Gastrocnemius medialis (tissue), 4 donors: ENCODE data around the gene PPFIBP2. TPM values are rescaled to one million over a fixed set of nuclear protein-coding genes. Genes with fewer than 3 reads are reported as not detected.

Source experiments
- ATAC-seq, 2 donors: fragments of 150-250 bp; one replicate each; pipeline ENCODE4 v1.9.1; 2016
- DNase-seq, 2 donors: peaks; one replicate each; pipeline ENCODE4 v3.0.0-alpha.2; 2019
- H3K27ac ChIP-seq, 4 donors: fragments of 200-600 bp; sonication (generic); 1 replicate in 1 of 4; 2 replicates in 3 of 4; pipeline ENCODE4 v1.5.1; 2016 to 2018; ENCODE audit warnings: mild to moderate bottlenecking in 2 of 4, moderate library complexity in 1 of 4
- H3K27me3 ChIP-seq, 3 donors: fragments of 200-600 bp; sonication (generic) in 2 of 3; 1 replicate in 1 of 3; 2 replicates in 2 of 3; pipeline versions ENCODE4 v1.5.1 to v1.6.0; 2016 to 2019; ENCODE audit warnings: mild to moderate bottlenecking in 1 of 3, moderate library complexity in 1 of 3
- H3K36me3 ChIP-seq, 2 donors: fragments of 200-600 bp; sonication (generic) in 1 of 2; one replicate each; pipeline ENCODE4 v1.5.1; 2017 to 2018
- H3K4me1 ChIP-seq, 2 donors: fragments of 200-600 bp; sonication (generic) in 1 of 2; one replicate each; pipeline ENCODE4 v1.5.1; 2016 to 2017; ENCODE audit warnings: mild to moderate bottlenecking in 2 of 2
- H3K4me3 ChIP-seq, 4 donors: fragments of 200-600 bp; sonication (generic) in 3 of 4; 1 replicate in 1 of 4; 2 replicates in 3 of 4; pipeline ENCODE4 v1.5.1; 2016 to 2019; ENCODE audit warnings: mild to moderate bottlenecking in 2 of 4
- H3K9me3 ChIP-seq, 3 donors: fragments of 200-600 bp; sonication (generic) in 2 of 3; 1 replicate in 1 of 3; 2 replicates in 2 of 3; pipeline ENCODE4 v1.5.1; 2016 to 2019
- POLR2A ChIP-seq, 2 donors: fragments of 450-650 bp; IDR thresholded peaks; one replicate each; pipeline ENCODE4 v1.6.1; 2017; ENCODE audit warnings: antibody characterized with exemption in 2 of 2, mild to moderate bottlenecking in 2 of 2, moderate library complexity in 2 of 2
- in situ Hi-C, 4 donors: fragments of 200-750 bp; cut with MboI; loops; one replicate each; pipeline versions ENCODE4 v1.15.0 to v1.8.0; 2017; ENCODE audit warnings: low sequenced_read_pairs in 4 of 4
- intact Hi-C: fragments of 100-400 bp; cut with DNase I; formaldehyde crosslinking; loops from one replicate; pipeline ENCODE4 v1.15.1; 2023; ENCODE audit warnings: low total_unique reads
- total RNA-seq, 4 donors: library from RNA; depleted of rRNA; stranded (reverse); fragments of >200 nt; gene quantifications; one replicate each; pipeline versions ENCODE4 v1.1.0 to v1.2.3, GENCODE V29; 2016
- TF ChIP-seq, protein P1 (sequence below), 5 experiments: fragments of 450-650 bp in 3 of 5; fragments of 200-600 bp in 2 of 5; sonication (generic) in 2 of 5; IDR thresholded peaks in 4 of 5; conservative IDR thresholded peaks in 1 of 5; 1 replicate in 4 of 5; 2 replicates in 1 of 5; pipeline ENCODE4 v1.5.1; 2016 to 2019; ENCODE audit warnings: antibody characterized with exemption in 5 of 5, mild to moderate bottlenecking in 3 of 5, moderate library complexity in 3 of 5

Gene PPFIBP2
- total RNA-seq, 4 donors from 2014 or later = 10.5 to 33.5 (median 25.4) TPM

DNA sequence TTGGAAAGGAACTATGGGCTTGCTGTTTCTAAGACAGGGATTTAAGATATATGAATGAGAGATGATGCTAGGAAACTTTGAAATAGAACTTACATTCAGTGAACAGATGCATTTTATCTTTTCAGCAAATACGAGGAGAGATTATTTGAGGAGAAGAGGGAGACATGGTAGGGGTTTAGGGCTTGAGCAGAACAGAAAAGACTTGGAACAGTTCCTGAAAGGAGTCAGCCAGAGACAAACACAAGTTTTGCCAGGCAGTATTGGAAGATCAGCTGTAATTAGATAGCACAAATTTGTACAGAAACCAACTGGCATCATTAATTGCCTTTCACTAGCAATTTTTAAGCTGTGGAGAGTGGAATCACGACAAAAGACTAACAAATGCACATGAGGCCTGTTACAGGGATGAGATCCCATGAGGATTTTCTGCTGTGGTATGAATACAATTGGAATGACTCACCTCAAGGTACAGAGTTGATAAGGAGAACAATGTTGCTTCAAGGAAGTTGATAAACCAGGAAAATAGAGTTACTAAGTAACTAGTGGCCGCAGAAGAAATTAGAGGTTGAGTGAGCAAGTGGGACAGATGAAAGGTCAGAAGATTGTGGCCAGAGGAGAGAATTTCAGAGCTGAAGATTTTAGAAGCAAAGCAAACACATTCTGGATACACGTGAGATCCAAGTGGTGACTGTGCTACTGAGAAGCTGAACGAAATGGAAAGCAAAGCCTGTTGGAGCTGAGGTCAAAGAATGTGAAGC lies 91.6 kb downstream of the PPFIBP2 start:
- no peak for DNase-seq
- peaks cover 50 to 52% of the 10 kb centered on the region in 2 donors for H3K4me1 ChIP-seq
- intact Hi-C loops = no loop called here
- TF ChIP-seq POLR2A (IDR thresholded peaks at IDR 0.05) = no peak
- TF ChIP-seq, protein P1, sequence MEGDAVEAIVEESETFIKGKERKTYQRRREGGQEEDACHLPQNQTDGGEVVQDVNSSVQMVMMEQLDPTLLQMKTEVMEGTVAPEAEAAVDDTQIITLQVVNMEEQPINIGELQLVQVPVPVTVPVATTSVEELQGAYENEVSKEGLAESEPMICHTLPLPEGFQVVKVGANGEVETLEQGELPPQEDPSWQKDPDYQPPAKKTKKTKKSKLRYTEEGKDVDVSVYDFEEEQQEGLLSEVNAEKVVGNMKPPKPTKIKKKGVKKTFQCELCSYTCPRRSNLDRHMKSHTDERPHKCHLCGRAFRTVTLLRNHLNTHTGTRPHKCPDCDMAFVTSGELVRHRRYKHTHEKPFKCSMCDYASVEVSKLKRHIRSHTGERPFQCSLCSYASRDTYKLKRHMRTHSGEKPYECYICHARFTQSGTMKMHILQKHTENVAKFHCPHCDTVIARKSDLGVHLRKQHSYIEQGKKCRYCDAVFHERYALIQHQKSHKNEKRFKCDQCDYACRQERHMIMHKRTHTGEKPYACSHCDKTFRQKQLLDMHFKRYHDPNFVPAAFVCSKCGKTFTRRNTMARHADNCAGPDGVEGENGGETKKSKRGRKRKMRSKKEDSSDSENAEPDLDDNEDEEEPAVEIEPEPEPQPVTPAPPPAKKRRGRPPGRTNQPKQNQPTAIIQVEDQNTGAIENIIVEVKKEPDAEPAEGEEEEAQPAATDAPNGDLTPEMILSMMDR (IDR thresholded peaks at IDR 0.05 in 4 of 5, conservative IDR thresholded peaks at IDR 0.05 in 1 of 5) = no peak
- H3K4me3 ChIP-seq = no peak overlapping the region
- ATAC-seq = no peak
- H3K9me3 ChIP-seq = no peaks in the 10 kb centered on the region
- no peaks in the 10 kb centered on the region for H3K27me3 ChIP-seq
- H3K27ac ChIP-seq = peak overlapping the region in 3 of 4 donors; percentile 20 to 82 (median 51)
- peaks cover 0 to under 1% of the 10 kb centered on the region in 2 donors for H3K36me3 ChIP-seq
- in situ Hi-C loops = no loop called here

DNA sequence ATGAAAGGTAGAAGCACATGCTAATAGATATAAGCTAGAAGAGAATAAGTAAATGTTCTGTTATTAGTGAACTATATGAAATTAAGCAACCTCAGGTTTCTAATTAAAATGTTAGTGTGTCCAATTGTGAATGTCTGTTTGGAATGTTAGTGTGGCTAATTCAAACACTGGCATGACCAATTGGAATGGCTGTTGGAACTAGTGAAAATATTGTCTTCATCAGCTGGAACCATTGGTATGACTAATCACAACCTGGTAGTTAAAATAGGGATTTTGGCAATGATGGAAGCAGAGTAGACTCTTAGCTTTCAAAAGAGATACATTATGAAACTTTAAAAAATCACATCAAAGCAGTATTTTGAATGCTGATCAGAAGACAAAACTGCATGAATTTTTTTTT lies 92.7 kb downstream of the PPFIBP2 start:
- no peak for ATAC-seq
- no peaks in the 10 kb centered on the region for H3K27me3 ChIP-seq
- peak overlapping the region in 1 of 4 donors; percentile 51 for H3K27ac ChIP-seq
- H3K4me1 ChIP-seq = peaks cover 44% of the 10 kb centered on the region in 2 donors
- intact Hi-C loops (no loop called here), in situ Hi-C loops (no loop called here)
- peaks cover 0 to 5% of the 10 kb centered on the region in 2 donors for H3K36me3 ChIP-seq
- DNase-seq = no peak
- no peaks in the 10 kb centered on the region for H3K9me3 ChIP-seq
- H3K4me3 ChIP-seq = no peak overlapping the region
- TF ChIP-seq, protein P1 (IDR thresholded peaks at IDR 0.05 in 4 of 5, conservative IDR thresholded peaks at IDR 0.05 in 1 of 5) = no peak
- TF ChIP-seq POLR2A (IDR thresholded peaks at IDR 0.05) = no peak

DNA sequence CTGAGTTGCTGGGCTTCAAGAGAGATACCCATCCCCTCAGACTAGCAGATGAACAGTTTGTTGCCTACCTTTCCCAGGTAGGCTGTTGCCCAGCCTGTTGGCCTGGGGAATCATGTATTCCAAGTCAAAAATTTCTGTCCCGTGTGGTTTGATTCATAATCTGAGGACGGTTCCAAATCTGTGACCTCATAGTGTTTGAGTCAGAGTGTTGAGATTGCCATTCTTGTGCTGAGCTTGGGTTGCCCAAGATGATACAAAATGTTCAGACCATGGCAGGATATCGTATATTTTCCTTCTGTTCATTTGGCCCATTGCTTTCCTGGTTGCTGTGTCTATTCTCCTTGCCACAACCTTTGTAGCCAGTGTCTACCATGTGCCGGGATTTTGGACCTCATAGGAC lies 95.2 kb downstream of the PPFIBP2 start:
- Histone ChIP-seq H3K27me3 (no peaks in the 10 kb centered on the region), H3K4me3 (no peak overlapping the region), H3K36me3 (peaks cover 0 to 5% of the 10 kb centered on the region in 2 donors), H3K27ac (peak overlapping the region; percentile 21 to 62 (median 48)), H3K9me3 (no peaks in the 10 kb centered on the region), H3K4me1 (peaks cover 41 to 46% of the 10 kb centered on the region in 2 donors)
- in situ Hi-C loops (no loop called here), intact Hi-C loops (no loop called here)
- TF ChIP-seq POLR2A (IDR thresholded peaks at IDR 0.05) = no peak
- TF ChIP-seq, protein P1 (IDR thresholded peaks at IDR 0.05 in 4 of 5, conservative IDR thresholded peaks at IDR 0.05 in 1 of 5) = no peak
- ATAC-seq (peak; percentile 76 to 89), DNase-seq (no peak)

DNA sequence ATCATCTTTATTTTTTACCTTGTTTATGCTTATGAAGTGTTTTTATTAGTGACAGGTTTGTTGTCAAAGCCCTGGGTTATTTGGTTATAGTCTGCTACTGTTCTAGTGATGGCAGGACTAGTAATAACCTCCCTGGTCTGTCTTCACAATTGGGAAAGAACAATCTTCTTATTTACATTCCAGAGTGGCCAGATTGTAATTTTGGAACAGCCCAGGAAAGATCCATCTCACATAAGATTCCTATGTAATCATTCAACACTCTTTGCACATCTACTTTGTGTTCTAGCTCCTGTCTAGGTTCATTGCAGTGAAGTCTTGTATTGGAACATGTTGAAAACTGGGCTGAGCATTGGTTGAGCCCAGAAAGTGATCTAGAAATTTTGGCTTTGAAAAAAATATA lies 95.7 kb downstream of the PPFIBP2 start:
- TF ChIP-seq, protein P1 (IDR thresholded peaks at IDR 0.05 in 4 of 5, conservative IDR thresholded peaks at IDR 0.05 in 1 of 5) = no peak
- TF ChIP-seq POLR2A (IDR thresholded peaks at IDR 0.05) = no peak
- Histone ChIP-seq H3K4me3 (no peak overlapping the region), H3K27me3 (no peaks in the 10 kb centered on the region), H3K36me3 (peaks cover 0 to 5% of the 10 kb centered on the region in 2 donors), H3K27ac (peak overlapping the region in 3 of 4 donors; percentile 35 to 62 (median 61)), H3K4me1 (peaks cover 36 to 46% of the 10 kb centered on the region in 2 donors), H3K9me3 (no peaks in the 10 kb centered on the region)
- DNase-seq (no peak), ATAC-seq (no peak)
- in situ Hi-C loops = no loop called here
- intact Hi-C loops = no loop called here
